ENCODE measurements around the gene MSI2.

MSI2 gene

GRCh38 chr17:57713140-57713539 is 456.8 kb downstream of the MSI2 start:
- DNase-seq = no peak

GRCh38 chr17:57714665-57715180 is 458.4 kb downstream of the MSI2 start:
- DNase-seq = no peak

- DNase-seq = no peak
Observed at GRCh38 chr17:57715981-57716380, 459.7 kb downstream of the MSI2 start.

GRCh38 chr17:57718878-57719277 is 462.6 kb downstream of the MSI2 start:
- no peak for DNase-seq

GRCh38 chr17:57720386-57721035 is 464.2 kb downstream of the MSI2 start:
- no peak for DNase-seq

- DNase-seq = no peak
Observed at GRCh38 chr17:57721967-57722703, 465.8 kb downstream of the MSI2 start.

- DNase-seq = no peak
Observed at GRCh38 chr17:57722704-57723043, 466.4 kb downstream of the MSI2 start.

- no peak for DNase-seq
Observed at GRCh38 chr17:57723427-57724025, 467.2 kb downstream of the MSI2 start.

GRCh38 chr17:57724026-57724728 is 467.9 kb downstream of the MSI2 start:
- DNase-seq = no peak

GRCh38 chr17:57724729-57725125 is 468.4 kb downstream of the MSI2 start:
- no peak for DNase-seq

GRCh38 chr17:57726213-57726790 is 470.0 kb downstream of the MSI2 start:
- no peak for DNase-seq

GRCh38 chr17:57726838-57727237 is 470.5 kb downstream of the MSI2 start:
- DNase-seq = no peak

- no peak for DNase-seq
Observed at GRCh38 chr17:57727630-57728175, 471.4 kb downstream of the MSI2 start.

GRCh38 chr17:57730026-57730701 is 473.8 kb downstream of the MSI2 start:
- DNase-seq = no peak

- no peak for DNase-seq
Observed at GRCh38 chr17:57732062-57732461, 475.7 kb downstream of the MSI2 start.

- no peak for DNase-seq
Observed at GRCh38 chr17:57733085-57733484, 476.8 kb downstream of the MSI2 start.

Data from stimulated activated CD8-positive, alpha-beta memory T cell treated with anti-CD3 and anti-CD28 coated beads, Interleukin-4, amount 100 ng/mL, for 48 hours (primary cell).